GM18507 (cell line): ENCODE measurements around the gene XPO4.
"Not testable (repeated sequence)": the region's sequence is repeated elsewhere in the genome, so short reads cannot be mapped to it uniquely, and the experiment has no call there.

Experiments used
- DNase-seq: peaks from one replicate; pipeline ENCODE4 v3.0.0; 2011; ENCODE audit warnings: low read depth; ENCODE audit not compliant: insufficient read length; ENCODE audit errors: extremely low spot score
- FAIRE-seq: peaks from 2 replicates; lab custom pipeline; 2011; peaks lifted over from hg19 to GRCh38; lab: Jason Lieb, UNC

XPO4 gene

DNA sequence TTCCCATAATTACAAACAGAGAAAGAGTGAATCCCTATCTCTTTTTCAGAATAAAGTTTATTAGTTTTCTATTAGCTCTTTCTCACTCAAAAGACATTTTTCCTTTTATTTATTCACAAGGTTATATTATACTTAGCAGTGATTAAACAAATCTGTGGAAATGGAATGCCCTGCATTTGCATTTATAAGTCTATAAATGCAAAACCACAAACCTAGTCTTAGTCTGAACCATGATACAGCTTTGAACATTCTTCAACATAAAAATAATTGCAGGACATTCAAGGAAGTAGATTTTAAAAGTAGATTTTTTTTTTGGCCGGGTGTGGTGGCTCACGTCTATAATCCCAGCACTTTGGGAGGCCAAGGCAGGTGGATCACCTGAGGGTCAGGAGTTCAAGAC, 8.3 kb downstream of the XPO4 start:
- no peak for FAIRE-seq
- no peak for DNase-seq

GRCh38 chr13:20891768-20892167, 10.8 kb downstream of the XPO4 start:
- DNase-seq (no peak), FAIRE-seq (no peak)

- FAIRE-seq (no peak), DNase-seq (no peak)
Measured at GRCh38 chr13:20891034-20891433, 11.5 kb downstream of the XPO4 start.

GRCh38 chr13:20890540-20890939, 12.0 kb downstream of the XPO4 start:
- FAIRE-seq, DNase-seq: not testable (repeated sequence)

DNA sequence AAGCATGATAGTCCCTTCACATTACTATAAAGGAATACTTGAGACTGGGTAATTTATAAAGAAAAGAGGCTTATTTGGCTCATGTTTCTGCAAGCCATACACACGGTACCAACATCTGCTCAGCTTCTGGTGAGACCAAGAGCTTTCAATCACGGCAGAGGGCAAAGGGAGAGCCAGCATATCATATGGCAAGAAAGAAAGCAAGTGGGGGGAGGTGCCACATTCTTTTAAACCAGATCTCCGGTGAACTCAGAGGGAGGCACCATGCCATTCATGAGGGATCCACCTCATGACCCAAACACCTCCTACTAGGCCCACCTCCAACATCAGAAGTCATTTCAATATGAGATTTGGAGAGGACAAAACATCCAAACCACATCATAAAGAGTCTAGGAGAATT, 20.3 kb downstream of the XPO4 start:
- DNase-seq (no peak), FAIRE-seq (no peak)

DNA sequence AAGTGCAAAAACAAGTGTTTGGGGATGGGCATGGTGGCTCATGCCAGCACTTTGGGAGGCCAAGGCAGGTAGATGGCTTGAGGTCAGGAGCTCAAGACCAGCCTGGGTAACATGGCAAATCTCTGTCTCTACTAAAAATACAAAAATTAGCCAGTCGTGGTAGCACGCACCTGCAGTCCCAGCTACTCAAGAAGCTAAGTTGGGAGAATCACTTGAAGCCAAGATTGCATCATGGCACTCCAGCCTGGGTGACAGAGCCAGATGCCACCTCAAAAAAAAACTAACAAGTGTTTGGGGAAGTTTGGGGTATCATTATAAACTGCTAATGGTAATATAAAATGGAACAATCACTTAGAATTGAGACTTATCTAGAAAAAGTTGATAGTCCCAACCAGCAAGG, 24.6 kb downstream of the XPO4 start:
- FAIRE-seq (no peak), DNase-seq (no peak)

DNA sequence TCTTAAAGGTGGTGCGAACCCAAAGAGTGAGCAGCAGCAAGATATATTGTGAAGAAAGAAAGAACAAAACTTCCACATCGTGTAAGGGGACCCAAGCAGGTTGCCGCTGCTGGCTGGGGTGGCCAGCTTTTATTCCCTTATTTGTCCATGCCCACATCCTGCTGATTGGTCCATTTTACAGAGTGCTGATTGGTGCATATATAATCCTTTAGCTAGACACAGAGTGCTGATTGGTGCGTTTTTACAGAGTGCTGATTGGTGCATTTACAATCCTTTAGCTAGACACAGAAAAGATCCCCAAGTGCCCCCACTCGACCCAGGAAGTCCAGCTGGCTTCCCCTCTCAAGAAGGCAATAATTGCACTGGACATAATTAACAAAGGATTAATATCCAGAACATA, 25.7 kb downstream of the XPO4 start:
- not testable (repeated sequence) for FAIRE-seq, DNase-seq

GRCh38 chr13:20874439-20874838, 28.1 kb downstream of the XPO4 start:
- not testable (repeated sequence) for FAIRE-seq, DNase-seq

DNA sequence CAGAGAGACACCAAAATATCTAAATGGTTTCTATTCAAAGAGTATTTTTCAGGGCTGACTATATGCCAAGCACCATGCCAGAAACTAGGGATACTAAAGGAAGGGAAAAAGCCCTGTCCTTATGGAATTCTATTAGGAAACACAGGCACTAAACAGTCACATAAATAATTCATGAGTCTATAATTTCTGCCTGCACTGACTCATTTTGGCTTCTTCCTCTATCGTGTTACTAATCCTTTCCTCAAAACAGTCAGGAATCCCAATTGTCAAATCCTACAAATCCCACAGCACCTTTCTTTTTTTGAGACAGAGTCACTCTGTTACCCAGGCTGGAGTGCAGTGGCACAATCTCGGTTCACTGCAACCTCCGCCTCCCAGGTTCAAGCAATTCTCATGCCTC, 29.2 kb downstream of the XPO4 start:
- FAIRE-seq: no peak

DNA sequence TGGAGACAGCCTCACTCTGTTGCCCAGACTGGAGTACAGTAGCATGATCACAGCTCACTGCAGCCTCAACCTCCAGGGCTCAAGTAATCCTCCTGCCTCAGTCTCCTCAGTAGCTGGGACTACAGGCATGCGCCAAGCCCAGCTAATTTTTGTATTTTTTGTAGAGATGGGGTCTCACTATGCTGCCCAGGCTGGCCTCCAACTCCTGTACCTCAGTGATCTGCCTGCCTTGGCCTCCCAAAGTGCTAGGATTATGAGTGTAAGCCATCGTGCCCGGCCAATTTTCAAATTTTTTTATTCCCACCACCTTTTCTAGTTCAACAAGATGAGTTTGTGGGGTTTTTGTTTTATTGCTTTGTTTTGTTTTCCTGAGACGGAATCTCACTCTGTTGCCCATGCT, 31.7 kb downstream of the XPO4 start:
- DNase-seq (no peak), FAIRE-seq (no peak)

More for the DNA sequence above, 29.2 kb downstream of the XPO4 start:
- DNase-seq: no peak

GRCh38 chr13:20869540-20869939, 33.0 kb downstream of the XPO4 start:
- DNase-seq (no peak), FAIRE-seq (no peak)

GRCh38 chr13:20867408-20867807, 35.1 kb downstream of the XPO4 start:
- DNase-seq: no peak
- no peak for FAIRE-seq

DNA sequence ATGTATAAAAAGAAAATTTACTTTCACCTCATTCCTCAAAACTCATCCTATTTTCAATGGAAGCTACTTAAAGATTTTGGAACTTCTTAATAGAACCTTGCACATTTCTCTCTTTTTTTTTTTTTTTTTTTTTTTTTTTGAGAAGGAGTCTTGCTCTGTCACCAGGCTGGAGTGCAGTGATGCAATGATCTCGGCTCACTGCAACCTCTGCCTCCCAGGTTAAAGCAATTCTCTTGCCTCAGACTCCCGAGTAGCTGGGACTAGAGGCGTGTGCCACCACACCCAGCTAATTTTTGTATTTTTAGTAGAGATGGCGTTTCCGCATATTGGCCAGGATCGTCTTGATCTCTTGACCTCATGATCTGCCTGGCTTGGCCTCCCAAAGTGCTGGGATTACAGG, 40.9 kb downstream of the XPO4 start:
- FAIRE-seq, DNase-seq: not testable (repeated sequence)

DNA sequence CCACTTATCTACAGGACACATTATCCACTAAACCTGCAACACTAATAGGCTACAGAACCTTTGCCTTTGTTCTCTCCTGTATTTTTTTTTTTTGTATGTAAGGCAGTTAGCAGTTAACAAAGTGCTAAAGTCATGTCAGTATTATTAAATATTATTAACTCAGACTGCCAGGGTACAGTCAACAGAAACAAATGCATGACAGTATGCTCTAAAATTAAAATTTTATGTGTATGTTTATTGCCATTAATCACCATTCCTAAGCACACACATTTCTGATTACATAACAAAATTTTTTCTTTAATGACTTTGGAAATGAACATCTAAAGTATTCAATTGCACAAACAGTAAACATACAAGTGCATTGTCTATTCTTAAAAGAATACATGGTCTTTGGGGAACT, 41.7 kb downstream of the XPO4 start:
- DNase-seq (no peak), FAIRE-seq (no peak)

DNA sequence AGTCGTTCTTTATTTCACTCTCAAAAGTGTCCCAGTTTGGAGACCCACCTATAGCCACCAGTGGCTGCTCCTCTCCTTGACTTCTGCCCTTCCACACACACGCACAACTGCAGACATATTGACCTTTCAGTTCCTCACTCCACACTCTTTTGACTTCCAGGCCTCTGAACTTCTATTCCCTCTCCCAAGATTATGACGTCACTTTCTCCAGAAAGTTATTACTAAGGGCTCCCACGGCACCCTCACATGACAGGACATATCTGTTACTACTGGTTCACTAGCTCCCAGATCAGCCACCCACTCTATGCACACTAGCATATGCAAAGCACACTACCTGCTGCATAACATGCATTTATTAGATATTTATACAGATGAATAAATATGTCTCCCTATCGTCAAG, 45.9 kb downstream of the XPO4 start:
- FAIRE-seq (no peak), DNase-seq (no peak)

- no peak for FAIRE-seq
- DNase-seq: no peak
Measured at GRCh38 chr13:20851844-20852402, 50.6 kb downstream of the XPO4 start.

DNA sequence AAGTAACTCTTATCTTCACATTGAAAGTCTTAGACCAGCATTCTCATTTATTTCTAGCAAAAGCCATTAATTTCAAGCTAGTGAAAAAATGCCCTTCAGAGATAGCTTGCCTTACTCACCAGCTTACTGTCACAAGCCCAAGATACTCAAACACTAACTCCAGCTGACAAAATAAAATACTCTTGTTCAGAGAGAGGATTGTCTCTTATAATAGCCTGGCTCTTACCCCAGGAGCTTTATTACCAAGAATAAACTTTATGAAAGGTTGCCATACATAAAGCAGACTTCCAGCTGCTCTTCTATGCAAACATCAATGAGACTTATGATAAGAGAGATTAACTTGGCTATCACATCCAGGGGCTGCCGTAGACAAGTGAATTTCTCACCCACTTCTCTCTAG, 53.6 kb downstream of the XPO4 start:
- peak; percentile 26 for FAIRE-seq
- DNase-seq: no peak

DNA sequence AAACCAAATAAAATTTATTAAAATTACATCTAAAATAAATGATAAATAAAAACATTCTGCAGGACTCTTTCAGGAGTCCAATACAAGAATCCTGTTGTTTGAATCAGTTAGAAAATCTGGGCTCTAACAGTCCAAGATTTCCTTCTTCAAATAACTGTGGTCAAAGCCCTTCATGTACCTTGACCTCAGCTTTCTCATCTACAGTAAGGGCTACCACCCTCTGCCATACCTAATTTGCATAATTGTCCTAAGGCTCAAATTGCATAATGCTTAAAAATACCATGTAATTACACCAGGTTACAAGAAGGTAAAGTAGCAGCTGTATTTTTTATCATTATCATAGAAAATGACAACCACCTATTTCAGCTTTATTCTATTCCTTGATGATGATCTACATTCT, 54.3 kb downstream of the XPO4 start:
- DNase-seq (no peak), FAIRE-seq (peak; percentile 26)

- FAIRE-seq (no peak), DNase-seq (no peak)
Measured at GRCh38 chr13:20847296-20847695, 55.2 kb downstream of the XPO4 start.

DNA sequence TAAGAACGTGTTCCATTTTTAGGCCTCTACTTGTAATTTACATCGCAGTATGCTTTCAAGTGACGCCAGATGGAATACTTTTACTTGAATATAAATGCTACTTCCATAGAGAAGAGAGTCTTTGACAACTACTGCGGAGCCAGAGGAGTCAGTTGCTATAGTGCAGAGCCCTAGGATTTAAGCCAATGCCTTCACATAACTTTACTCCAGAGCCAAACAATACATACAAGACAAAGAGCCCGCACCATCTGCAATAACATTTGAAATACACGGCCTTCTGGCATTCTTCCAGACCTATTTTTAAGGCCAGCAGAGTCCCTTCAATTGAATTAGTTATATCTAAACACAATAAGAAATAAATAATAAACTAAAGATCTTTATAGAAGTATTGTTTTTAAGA, 59.4 kb downstream of the XPO4 start:
- FAIRE-seq (no peak), DNase-seq (no peak)

DNA sequence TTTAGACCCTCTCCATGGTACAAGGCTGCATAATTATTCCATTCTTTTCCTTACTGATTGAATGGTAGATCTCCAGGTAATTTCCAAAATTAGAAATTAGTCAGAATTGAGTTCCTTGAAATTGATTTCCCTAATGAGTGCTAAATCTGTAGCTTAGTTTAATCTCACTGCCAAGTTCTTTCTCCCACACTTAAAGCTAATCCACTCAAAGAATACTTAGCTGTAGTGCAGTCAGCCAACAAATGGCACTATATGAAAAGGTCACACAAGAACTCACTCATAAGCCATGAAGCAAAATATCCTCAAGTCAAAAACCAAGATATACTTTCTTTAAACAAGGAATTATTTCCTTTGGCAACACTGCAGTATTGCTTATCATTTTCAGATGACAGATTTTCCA, 62.0 kb downstream of the XPO4 start:
- no peak for DNase-seq
- FAIRE-seq: no peak
